GM21528 (cell line): ENCODE results near the gene BAD.

Source experiments
- ATAC-seq: cut with Tn5 transposase; IDR thresholded peaks from one replicate; pipeline ENCODE4 v1.9.1; 2021; ENCODE audit warnings: mild to moderate bottlenecking, moderate library complexity; ENCODE audit not compliant: unreplicated experiment, low FRiP score

Gene BAD

GRCh38 chr11:64297699-64298358 lies 13.4 kb upstream of the BAD start:
- no peak for ATAC-seq

GRCh38 chr11:64296830-64297698 lies 12.6 kb upstream of the BAD start:
- ATAC-seq: no peak

- no peak for ATAC-seq
These were observed 11.8 kb upstream of the BAD start for GRCh38 chr11:64296236-64296635.

GRCh38 chr11:64295760-64296159 lies 11.3 kb upstream of the BAD start:
- ATAC-seq: no peak

GRCh38 chr11:64294774-64295173 lies 10.3 kb upstream of the BAD start:
- no peak for ATAC-seq

DNA sequence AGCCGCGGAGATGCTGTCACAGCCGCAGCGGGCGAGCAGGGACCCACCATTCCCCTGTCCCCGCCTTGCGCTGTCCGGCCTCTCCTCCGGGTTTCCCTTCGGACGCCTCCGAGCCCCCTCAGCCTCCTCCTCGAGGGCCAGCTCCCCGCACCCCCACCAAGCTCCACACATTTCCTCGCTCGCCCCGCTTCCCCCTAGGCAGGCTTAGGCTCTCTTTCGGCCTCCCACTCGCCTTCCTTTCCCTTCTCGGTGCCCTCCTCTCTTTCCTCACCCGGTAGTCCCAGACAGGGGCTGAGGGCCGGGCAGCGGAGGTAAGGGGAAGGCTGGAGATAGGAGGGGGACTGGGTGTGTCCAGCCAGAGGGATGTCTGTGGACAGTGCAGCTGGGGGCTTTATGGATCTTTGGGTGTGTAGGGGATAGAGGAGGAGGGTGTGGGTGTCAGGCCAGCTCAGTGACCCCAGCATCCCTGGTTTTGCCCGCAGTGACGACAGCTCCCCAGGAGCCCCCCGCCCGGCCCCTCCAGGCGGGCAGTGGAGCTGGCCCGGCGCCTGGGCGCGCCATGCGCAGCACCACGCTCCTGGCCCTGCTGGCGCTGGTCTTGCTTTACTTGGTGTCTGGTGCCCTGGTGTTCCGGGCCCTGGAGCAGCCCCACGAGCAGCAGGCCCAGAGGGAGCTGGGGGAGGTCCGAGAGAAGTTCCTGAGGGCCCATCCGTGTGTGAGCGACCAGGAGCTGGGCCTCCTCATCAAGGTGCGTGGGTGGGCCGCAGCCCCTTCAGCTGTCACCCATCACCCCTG lies 8.2 kb upstream of the BAD start:
- ATAC-seq: no peak

- ATAC-seq: no peak
These were observed 7.4 kb upstream of the BAD start for GRCh38 chr11:64291752-64292459.

DNA sequence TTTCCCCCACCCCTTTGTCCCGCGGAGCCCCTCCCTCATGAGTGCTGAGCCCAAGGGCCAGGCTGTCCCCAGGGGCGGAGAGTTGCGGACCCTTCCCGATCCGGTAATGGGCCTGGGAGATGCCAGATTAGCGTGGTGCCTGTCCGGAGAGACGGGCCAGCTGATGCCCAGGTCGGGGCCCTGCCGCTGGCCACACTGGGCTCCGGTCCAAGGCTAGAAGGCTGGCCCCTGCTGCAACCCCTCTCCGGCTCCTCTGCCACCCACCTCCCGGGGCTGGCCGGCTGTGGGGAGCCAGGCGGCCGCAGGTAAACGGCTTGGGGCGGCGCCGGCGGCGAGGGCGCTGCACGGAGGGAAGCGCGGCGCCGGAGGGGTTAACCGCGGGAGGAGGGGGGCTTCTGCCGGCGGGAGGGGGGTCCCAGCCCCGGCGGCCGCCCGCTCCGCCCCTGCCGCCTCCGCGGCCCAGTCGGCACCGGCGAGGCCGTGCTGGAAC lies 6.8 kb upstream of the BAD start, which contains the start of gene KCNK4:
Gene KCNK4 (plus strand): TSS at position 41 of the 490 bp plus-strand sequence. CDS start 1,717 bp downstream, outside the sequence.
- ATAC-seq: no peak

GRCh38 chr11:64290352-64291261 lies 6.1 kb upstream of the BAD start:
- ATAC-seq: no peak

GRCh38 chr11:64289002-64289564 lies 4.6 kb upstream of the BAD start:
- no peak for ATAC-seq

DNA sequence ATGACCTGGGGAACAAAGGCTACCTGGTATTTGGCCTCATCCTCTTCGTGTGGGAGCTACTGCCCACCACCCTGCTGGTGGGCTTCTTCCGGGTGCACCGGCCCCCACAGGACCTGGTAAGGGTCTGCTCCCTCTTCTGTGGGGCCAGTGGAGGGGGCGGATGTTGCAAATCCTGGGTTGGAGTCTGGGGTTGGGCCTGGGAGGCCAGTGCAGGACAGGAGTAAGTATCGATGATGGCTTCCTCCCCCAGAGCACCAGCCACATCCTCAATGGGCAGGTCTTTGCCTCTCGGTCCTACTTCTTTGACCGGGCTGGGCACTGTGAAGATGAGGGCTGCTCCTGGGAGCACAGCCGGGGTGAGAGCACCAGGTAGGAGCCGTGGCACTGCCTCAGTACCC lies 3.9 kb upstream of the BAD start:
- no peak for ATAC-seq

GRCh38 chr11:64287676-64288352 lies 3.3 kb upstream of the BAD start:
- ATAC-seq: no peak

DNA sequence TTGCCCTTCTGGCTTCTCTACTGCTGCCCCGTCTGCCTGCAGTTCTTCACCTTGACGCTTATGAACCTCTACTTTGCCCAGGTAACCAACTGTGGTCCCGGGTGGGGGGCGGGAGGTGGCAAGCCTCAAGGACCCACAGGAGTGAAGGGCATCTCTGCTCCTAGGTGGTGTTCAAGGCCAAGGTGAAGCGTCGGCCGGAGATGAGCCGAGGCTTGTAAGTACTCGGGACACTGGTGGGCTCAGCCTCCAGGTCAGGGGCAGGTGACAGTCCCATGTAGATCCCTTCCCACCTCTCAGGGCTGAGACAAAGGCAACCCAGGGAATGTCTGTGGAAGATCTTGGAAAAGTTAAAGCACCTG lies 2.3 kb upstream of the BAD start:
- no peak for ATAC-seq

GRCh38 chr11:64285885-64286800 lies 1.7 kb upstream of the BAD start:
- no peak for ATAC-seq

- ATAC-seq: peak; percentile 57
These were observed 758 bp upstream of the BAD start, which contains the start of gene GPR137 for GRCh38 chr11:64284962-64285884. Gene GPR137, plus strand, starts transcription at chr11:64285848. Its CDS starts 677 bp downstream, at chr11:64286525.

DNA sequence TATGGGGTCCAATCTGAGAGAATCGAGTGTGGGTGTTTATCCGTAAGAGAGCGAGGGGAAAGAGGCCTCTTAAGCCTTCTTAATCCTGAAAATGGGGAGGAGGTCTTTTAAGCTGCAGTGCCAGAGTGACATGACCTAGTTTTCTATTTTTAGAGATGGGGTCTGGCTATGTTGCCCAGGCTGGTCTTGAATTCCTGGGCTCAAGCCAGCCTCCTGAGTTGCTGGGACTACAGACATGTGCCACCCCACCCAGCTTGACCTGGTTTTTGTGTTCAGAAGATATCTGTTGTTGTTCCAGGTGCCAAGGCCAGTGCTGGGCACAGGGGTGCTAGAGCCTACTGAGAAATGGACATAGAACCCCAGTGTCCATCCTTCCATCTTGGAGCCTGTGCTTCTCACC lies 1.4 kb downstream of the BAD start:
- no peak for ATAC-seq
